SK-N-SH (cell line): Measurements from ENCODE around the gene MYO1F. TPM values are rescaled to one million over a fixed set of nuclear protein-coding genes. Genes with fewer than 3 reads are reported as not detected.

ENCODE experiments used
- CTCF ChIA-PET: fragments of 300-600, 350-600 bp; formaldehyde crosslinking; extraction: SDS; loops from one replicate; lab custom pipeline; 2021; lab: Yijun Ruan, JAX
- POLR2A ChIA-PET: fragments of 350-600 bp; sonication (Branson Sonifier 250); formaldehyde crosslinking; extraction: SDS; loops from one replicate; lab custom pipeline; 2020; ENCODE audit warnings: antibody characterized with exemption, inconsistent platforms; lab: Yijun Ruan, JAX
- DNase-seq: peaks from one replicate; pipeline ENCODE4 v3.0.0; 2012
- H2AFZ ChIP-seq: fragments of 200-600 bp; sonication (generic); 2 replicates; pipeline ENCODE4 v1.8.1; 2016; ENCODE audit warnings: antibody characterized with exemption, mild to moderate bottlenecking, low read depth
- H3F3A ChIP-seq: fragments of 200-600 bp; sonication (generic); replicated peaks from 2 replicates; pipeline ENCODE3; 2016; ENCODE audit warnings: antibody characterized with exemption, mild to moderate bottlenecking; ENCODE audit not compliant: insufficient read depth
- H3K27ac ChIP-seq, 2 experiments: fragments of 200-500 bp in 1 of 2; fragments of 200-600 bp in 1 of 2; sonication (Bioruptor generic) in 1 of 2; sonication (generic), shearing (Covaris generic) in 1 of 2; 2 replicates each; pipeline versions ENCODE4 v1.5.1 to v1.6.1; 2014 to 2016; ENCODE audit warnings: low read depth in 2 of 2, inconsistent platforms in 1 of 2, low read length in 1 of 2, mild to moderate bottlenecking in 1 of 2, mixed read lengths in 1 of 2
- H3K27me3 ChIP-seq: fragments of 200-600 bp; sonication (generic), shearing (Covaris generic); 2 replicates; pipeline ENCODE4 v1.6.1; 2016; ENCODE audit warnings: mixed run types; ENCODE audit not compliant: insufficient read depth
- H3K36me3 ChIP-seq, 2 experiments: fragments of 200-500 bp in 1 of 2; fragments of 200-600 bp in 1 of 2; sonication (Bioruptor generic) in 1 of 2; sonication (generic) in 1 of 2; replicated peaks in 1 of 2; 2 replicates each; pipeline versions ENCODE3 to v1.5.1; 2014 to 2016; ENCODE audit warnings: low read length in 1 of 2, mild to moderate bottlenecking in 1 of 2; ENCODE audit not compliant: insufficient read depth in 2 of 2, control insufficient read depth in 1 of 2
- H3K4me1 ChIP-seq, 2 experiments: fragments of 200-500 bp in 1 of 2; fragments of 200-600 bp in 1 of 2; sonication (Bioruptor generic) in 1 of 2; sonication (generic), shearing (Covaris generic) in 1 of 2; 2 replicates each; pipeline versions ENCODE4 v1.5.1 to v1.6.1; 2014 to 2016; ENCODE audit warnings: low read depth in 1 of 2, low read length in 1 of 2, mixed run types in 1 of 2; ENCODE audit not compliant: insufficient read depth in 2 of 2, control insufficient read depth in 1 of 2
- H3K4me2 ChIP-seq: fragments of 200-600 bp; sonication (generic), shearing (Covaris generic); 2 replicates; pipeline ENCODE4 v1.6.1; 2017; ENCODE audit warnings: mixed run types
- H3K4me3 ChIP-seq, 2 experiments: fragments of 200-500 bp in 1 of 2; fragments of 200-600 bp in 1 of 2; sonication (Bioruptor generic) in 1 of 2; sonication (generic), shearing (Covaris generic) in 1 of 2; 2 replicates each; pipeline versions ENCODE4 v1.5.1 to v1.8.1; 2014 to 2016; ENCODE audit warnings: low read depth in 2 of 2, inconsistent platforms in 1 of 2, low read length in 1 of 2, mild to moderate bottlenecking in 1 of 2, mixed read lengths in 1 of 2, moderate library complexity in 1 of 2
- H3K79me2 ChIP-seq: fragments of 200-600 bp; sonication (generic); 2 replicates; pipeline ENCODE4 v1.8.1; 2017; ENCODE audit warnings: mild to moderate bottlenecking; ENCODE audit not compliant: insufficient read depth
- H3K9ac ChIP-seq: fragments of 200-600 bp; sonication (generic); 2 replicates; pipeline ENCODE4 v1.6.1; 2017; ENCODE audit warnings: mixed run types
- H3K9me2 ChIP-seq: fragments of 200-600 bp; sonication (generic); 2 replicates; pipeline ENCODE4 v1.6.1; 2017; ENCODE audit warnings: mixed run types
- H3K9me3 ChIP-seq: fragments of 200-600 bp; sonication (generic); 2 replicates; pipeline ENCODE4 v1.6.1; 2017; ENCODE audit warnings: mixed run types, mild to moderate bottlenecking, moderate library complexity
- H4K20me1 ChIP-seq: fragments of 200-600 bp; sonication (generic); 2 replicates; pipeline ENCODE4 v1.6.1; 2017; ENCODE audit warnings: mild to moderate bottlenecking, mixed run types; ENCODE audit not compliant: insufficient read depth
- ELF1 ChIP-seq: IDR thresholded peaks from 2 replicates; pipeline ENCODE4 v1.4.0; 2012
- MXI1 ChIP-seq: IDR thresholded peaks from 2 replicates; pipeline ENCODE4 v1.6.1; 2012; ENCODE audit warnings: mild to moderate bottlenecking, low read depth, low read length, improper control_type of control experiment
- NRF1 ChIP-seq: IDR thresholded peaks from 2 replicates; pipeline ENCODE4 v1.6.1; 2012; ENCODE audit warnings: low read depth, mild to moderate bottlenecking, low read length
- PBX3 ChIP-seq: IDR thresholded peaks from 2 replicates; pipeline ENCODE4; 2012
- POLR2AphosphoS5 ChIP-seq: IDR thresholded peaks from 2 replicates; pipeline ENCODE4 v1.6.1; 2012; ENCODE audit warnings: low read depth, low read length
- RAD21 ChIP-seq: IDR thresholded peaks from 2 replicates; pipeline ENCODE4 v1.6.1; 2012; ENCODE audit warnings: mild to moderate bottlenecking, low read length
- SIN3A ChIP-seq: IDR thresholded peaks from 2 replicates; pipeline ENCODE4 v1.6.1; 2012; ENCODE audit warnings: low read depth, mild to moderate bottlenecking, low read length, moderate library complexity, borderline replicate concordance
- SMC3 ChIP-seq: IDR thresholded peaks from 2 replicates; pipeline ENCODE4 v1.6.1; 2012; ENCODE audit warnings: low read depth, low read length, improper control_type of control experiment
- TAF1 ChIP-seq: IDR thresholded peaks from 2 replicates; pipeline ENCODE4 v1.6.1; 2012; ENCODE audit warnings: low read depth, mild to moderate bottlenecking, low read length, moderate library complexity, borderline replicate concordance
- TCF12 ChIP-seq: IDR thresholded peaks from 2 replicates; pipeline ENCODE4 v1.4.0; 2012
- ZBTB33 ChIP-seq: IDR thresholded peaks from 2 replicates; pipeline ENCODE4 v1.4.0; 2012; ENCODE audit warnings: low read depth, borderline replicate concordance
- WGBS: methylation state at CpG from one replicate; pipeline ENCODE4 v1.1.6; 2017; ENCODE audit warnings: low lambda C conversion rate; 5-methylcytosine and 5-hydroxymethylcytosine counted together
- polyA plus RNA-seq, 3 experiments: library from polyadenylated mRNA; depleted of rRNA; stranded (reverse); fragments of >200 nt; gene quantifications; 2 replicates each; pipeline ENCODE4 v1.2.3, GENCODE V29; 2012
- TF ChIP-seq, protein P1 (sequence below): IDR thresholded peaks from 2 replicates; pipeline ENCODE4 v1.4.0; 2012; ENCODE audit warnings: low read depth
- TF ChIP-seq, protein P2 (sequence below): fragments of 200-600 bp; sonication (generic); IDR thresholded peaks from 2 replicates; pipeline ENCODE4 v1.6.1; 2017; ENCODE audit warnings: antibody characterized with exemption, mild to moderate bottlenecking, moderate library complexity

Gene MYO1F
- polyA plus RNA-seq, 1 of the 3 experiments (the other 2 are of a cell fraction) = 0.51 TPM

DNA sequence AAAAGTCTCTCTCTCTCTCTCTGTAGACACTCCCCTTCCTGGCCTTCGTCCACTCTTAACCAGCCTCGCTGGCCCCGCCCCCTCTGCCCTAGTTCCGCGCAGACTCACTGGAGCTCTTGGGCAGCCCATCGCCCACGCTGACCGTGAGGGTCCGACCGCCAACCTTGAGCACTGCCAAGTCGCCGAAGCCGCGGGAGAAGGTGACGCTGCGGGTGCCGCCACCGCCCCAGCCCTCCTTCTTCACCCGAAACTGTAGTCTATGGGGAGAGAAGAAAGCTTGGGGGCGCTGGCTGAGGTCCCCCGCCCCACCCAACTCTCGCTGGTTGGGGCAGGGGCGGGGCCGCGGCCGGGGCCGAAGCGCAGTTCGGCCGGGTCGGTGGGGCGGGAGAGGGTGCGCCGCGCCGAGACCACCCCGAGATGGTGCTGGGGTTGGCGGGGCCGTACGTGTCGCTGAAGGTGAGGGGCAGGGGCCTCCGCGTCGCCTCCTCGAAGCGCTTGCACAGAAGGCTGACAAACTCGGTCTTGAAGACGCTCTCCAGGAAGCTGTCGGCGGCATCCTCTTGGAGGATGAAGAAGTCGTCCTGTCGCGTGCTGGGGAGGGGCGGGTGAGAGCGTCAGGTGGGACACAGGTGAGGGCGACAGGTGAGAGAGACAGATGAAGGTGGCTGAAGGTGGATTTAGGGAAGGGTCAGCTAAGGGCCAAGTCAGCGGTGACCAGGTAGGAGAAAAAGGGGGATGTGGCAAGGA is 50.7 kb downstream of the MYO1F start:
- peaks cover 3% of the 10 kb centered on the region for H3F3A ChIP-seq
- H3K36me3 ChIP-seq = no peaks in the 10 kb centered on the region
- H4K20me1 ChIP-seq = peaks cover 14% of the 10 kb centered on the region
- H3K27ac ChIP-seq = peak overlapping the region; percentile 73 to 97
- H3K4me3 ChIP-seq = peak overlapping the region; percentile 63 to 77
- no peaks in the 10 kb centered on the region for H3K9me2 ChIP-seq
- H3K27me3 ChIP-seq = no peaks in the 10 kb centered on the region
- CTCF ChIA-PET = interaction anchor here (0.7 to 5.7 kb wide), 8 partner anchors 20 to 174 kb away, joined by 3 to 27 read pairs (median 4); no protein-coding TSS in a partner anchor
- peak overlapping the region; percentile 90 for H3K9ac ChIP-seq
- H3K4me1 ChIP-seq = peaks cover 0 to 7% of the 10 kb centered on the region in 2 experiments; a peak in 1 of 4 replicates
- POLR2A ChIA-PET = interaction anchor here (0.7 to 2.6 kb wide), 3 partner anchors 11 to 21 kb away, joined by 3 to 18 read pairs (median 4); partner anchors contain the start of gene ZNF414
- peak; percentile 95 for DNase-seq
- TF ChIP-seq TAF1 (0 out of 2 replicates have a peak, but pooled peaks have one; percentile 25), ZBTB33 (no peak), MXI1 (peak; percentile 64; the same call in 1 of the 2 replicates), NRF1 (peak; percentile 72), POLR2AphosphoS5 (0 out of 2 replicates have a peak, but pooled peaks have one; percentile 45), ELF1 (no peak), TCF12 (no peak)
- TF ChIP-seq, protein P1, sequence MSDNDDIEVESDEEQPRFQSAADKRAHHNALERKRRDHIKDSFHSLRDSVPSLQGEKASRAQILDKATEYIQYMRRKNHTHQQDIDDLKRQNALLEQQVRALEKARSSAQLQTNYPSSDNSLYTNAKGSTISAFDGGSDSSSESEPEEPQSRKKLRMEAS = peak; percentile 58
- WGBS = 3% methylated on average over 24 of the region's 57 CpGs
- H2AFZ ChIP-seq = peak overlapping the region; percentile 93
- peak overlapping the region; percentile 99 for H3K4me2 ChIP-seq
- H3K79me2 ChIP-seq = peaks cover 3% of the 10 kb centered on the region; the same call in 1 of the 2 replicates
- H3K9me3 ChIP-seq = no peaks in the 10 kb centered on the region

- Histone ChIP-seq H3K36me3 (no peaks in the 10 kb centered on the region), H2AFZ (peak overlapping the region; percentile 85; the same call in 1 of the 2 replicates), H3K4me3 (peak overlapping the region; percentile 46 to 63), H3K79me2 (peaks cover 3% of the 10 kb centered on the region; the same call in 1 of the 2 replicates), H3K9ac (peak overlapping the region; percentile 43; the same call in 1 of the 2 replicates), H3K4me1 (peaks cover 0 to 7% of the 10 kb centered on the region in 2 experiments; a peak in 1 of 4 replicates), H3K9me3 (no peaks in the 10 kb centered on the region), H3K4me2 (peak overlapping the region; percentile 73), H3K27me3 (no peaks in the 10 kb centered on the region), H3F3A (peaks cover 3% of the 10 kb centered on the region), H4K20me1 (peaks cover 14% of the 10 kb centered on the region), H3K9me2 (no peaks in the 10 kb centered on the region), H3K27ac (peak overlapping the region; percentile 29 to 65)
- TF ChIP-seq PBX3 (peak; percentile 94), RAD21 (peak; percentile 26), NRF1 (peak; percentile 27; the same call in 1 of the 2 replicates), POLR2AphosphoS5 (peak; percentile 66), SIN3A (no peak), MXI1 (peak; percentile 71; the same call in 1 of the 2 replicates), SMC3 (no peak; the same call in 1 of the 2 replicates)
- TF ChIP-seq, protein P1 = peak; percentile 36; the same call in 1 of the 2 replicates
- TF ChIP-seq, protein P2, sequence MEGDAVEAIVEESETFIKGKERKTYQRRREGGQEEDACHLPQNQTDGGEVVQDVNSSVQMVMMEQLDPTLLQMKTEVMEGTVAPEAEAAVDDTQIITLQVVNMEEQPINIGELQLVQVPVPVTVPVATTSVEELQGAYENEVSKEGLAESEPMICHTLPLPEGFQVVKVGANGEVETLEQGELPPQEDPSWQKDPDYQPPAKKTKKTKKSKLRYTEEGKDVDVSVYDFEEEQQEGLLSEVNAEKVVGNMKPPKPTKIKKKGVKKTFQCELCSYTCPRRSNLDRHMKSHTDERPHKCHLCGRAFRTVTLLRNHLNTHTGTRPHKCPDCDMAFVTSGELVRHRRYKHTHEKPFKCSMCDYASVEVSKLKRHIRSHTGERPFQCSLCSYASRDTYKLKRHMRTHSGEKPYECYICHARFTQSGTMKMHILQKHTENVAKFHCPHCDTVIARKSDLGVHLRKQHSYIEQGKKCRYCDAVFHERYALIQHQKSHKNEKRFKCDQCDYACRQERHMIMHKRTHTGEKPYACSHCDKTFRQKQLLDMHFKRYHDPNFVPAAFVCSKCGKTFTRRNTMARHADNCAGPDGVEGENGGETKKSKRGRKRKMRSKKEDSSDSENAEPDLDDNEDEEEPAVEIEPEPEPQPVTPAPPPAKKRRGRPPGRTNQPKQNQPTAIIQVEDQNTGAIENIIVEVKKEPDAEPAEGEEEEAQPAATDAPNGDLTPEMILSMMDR = peak; percentile 44
- 0% methylated on average over 13 of the region's 15 CpGs for WGBS
- ChIA-PET POLR2A (interaction anchor here (1.0 to 2.6 kb wide), 3 partner anchors 12 to 112 kb away, joined by 3 to 18 read pairs (median 3); partner anchors contain the start of genes MARCHF2 and ZNF414), CTCF (interaction anchor here (1.2 to 5.7 kb wide), 4 partner anchors 11 to 172 kb away, joined by 5 to 27 read pairs (median 7); partner anchors contain the start of gene ZNF414)
- no peak for DNase-seq
Observed at GRCh38 chr19:8525401-8525684, 51.9 kb downstream of the MYO1F start.
